ENCODE measurements around the gene GSTK1. TPM values are rescaled to one million over a fixed set of nuclear protein-coding genes. Genes with fewer than 3 reads are reported as not detected.

The GSTK1 gene
- 133 and 253 TPM in 2 replicates for total RNA-seq (2011; cell fraction: chromatin; rRNA removed; ENCODE audit: low replicate concordance)
- total RNA-seq (2011; cell fraction: nucleolus; rRNA removed): 236 and 238 TPM in 2 replicates
- 199 TPM in 2 replicates for total RNA-seq (2011; cell fraction: nucleoplasm; rRNA removed)
- total RNA-seq (2014; rRNA removed) (233 TPM in 2 replicates), total RNA-seq (2014; rRNA removed; fragmentation: Illumina TruSeq; extraction: Trizol) (126 and 155 TPM in 2 replicates), total RNA-seq (2015; rRNA removed; fragmentation: Illumina TruSeq; extraction: Trizol) (178 and 183 TPM in 2 replicates), total RNA-seq (2021) (169 and 186 TPM in 2 replicates), polyA plus RNA-seq (2011; rRNA removed) (189 and 198 TPM in 2 replicates), polyA plus RNA-seq (2014; fragmentation: Illumina TruSeq; extraction: Trizol) (265 and 322 TPM in 2 replicates), polyA plus RNA-seq (2014; fragmentation: Nextera tagmentation; extraction: Ambion mirVana) (100 to 1,000 TPM; 392 to 441 TPM), polyA plus RNA-seq (2014; rRNA removed) (381 and 422 TPM in 2 replicates), polyA minus RNA-seq (2011; rRNA and poly(A)+ RNA removed) (86.7 and 96.7 TPM in 2 replicates), Bru-seq, nascent RNA (percentile 96 among the genes with signal in this experiment), BruChase-seq, experiment 1, labeled RNA remaining after a 2-hour chase (percentile 88 among the genes with signal in this experiment), BruChase-seq, experiment 2, labeled RNA remaining after a 6-hour chase (percentile 86 among the genes with signal in this experiment)
- polyA plus RNA-seq (2011; cell fraction: cytosol; rRNA removed): 214 and 232 TPM in 2 replicates
- polyA plus RNA-seq (2011; cell fraction: nucleus; rRNA removed): 383 and 452 TPM in 2 replicates
- polyA plus RNA-seq (2012): 231 and 267 TPM in 2 replicates
- polyA minus RNA-seq (2011; cell fraction: cytosol; rRNA and poly(A)+ RNA removed): 67.2 and 68.9 TPM in 2 replicates
- polyA minus RNA-seq (2011; cell fraction: nucleus; rRNA and poly(A)+ RNA removed): 53.6 and 82.6 TPM in 2 replicates
- long read RNA-seq, experiment 1, transcript GSTK1-202 (7 exons, 888 nt): minor isoform, 10 of 249 reads
- long read RNA-seq, experiment 1, transcript GSTK1-207 (7 exons, 1,185 nt): minor isoform, 9 of 249 reads
- long read RNA-seq, experiment 1, transcript GSTK1-201 (8 exons, 1,044 nt): major isoform, 118 of 249 reads
- long read RNA-seq, experiment 1, partial matches to known transcripts: 77 of 249 reads
- long read RNA-seq, experiment 1, other reads (novel, unspliced or antisense): 34 of 249 reads
- long read RNA-seq, experiment 2, transcript GSTK1-202 (7 exons, 888 nt): minor isoform, 11 of 216 reads
- long read RNA-seq, experiment 2, transcript GSTK1-201 (8 exons, 1,044 nt): major isoform, 147 of 216 reads
- long read RNA-seq, experiment 2, transcript GSTK1-207 (7 exons, 1,185 nt): minor isoform, 5 of 216 reads
- long read RNA-seq, experiment 2, partial matches to known transcripts: 19 of 216 reads
- long read RNA-seq, experiment 2, other reads (novel, unspliced or antisense): 34 of 216 reads
- long read RNA-seq, experiment 3, transcript GSTK1-202 (7 exons, 888 nt): minor isoform, 9 of 170 reads
- long read RNA-seq, experiment 3, transcript GSTK1-207 (7 exons, 1,185 nt): minor isoform, 7 of 170 reads
- long read RNA-seq, experiment 3, transcript GSTK1-201 (8 exons, 1,044 nt): major isoform, 134 of 170 reads
- long read RNA-seq, experiment 3, partial matches to known transcripts: 8 of 170 reads
- long read RNA-seq, experiment 3, other reads (novel, unspliced or antisense): 11 of 170 reads

GRCh38 chr7:143263266-143264195 is at the start of gene GSTK1:
Gene GSTK1 (plus strand): TSS chr7:143263441. CDS start chr7:143263514, 73 bp downstream.
- Histone ChIP-seq H3K27me3 (ENCODE audit: control insufficient read depth in 2 of 2, insufficient read depth in 2 of 2, low read length in 2 of 2) (no peaks in the 10 kb centered on the region), H3K4me3 (peak within 1 kb of the TSS; percentile 59), H3K9me3 (replicated peaks; ENCODE audit: control insufficient read depth, insufficient read depth, low read depth, low read length) (no peaks in the 10 kb centered on the region), H3K79me2 (ENCODE audit: control insufficient read depth, insufficient read depth, low read length) (peaks cover 29% of the 10 kb centered on the region), H3K27ac (ENCODE audit: extremely low read depth, low read depth, low read length) (peak within 1 kb of the TSS; percentile 74), H4K20me1 (replicated peaks; ENCODE audit: control insufficient read depth, insufficient read depth, low read length) (no peaks in the 10 kb centered on the region), H3K4me2 (ENCODE audit: insufficient read depth, low read length) (peak within 1 kb of the TSS; percentile 86), H3K9ac (ENCODE audit: insufficient read depth in 1 of 2, low read depth in 2 of 2, low read length in 2 of 2) (peak within 1 kb of the TSS; percentile 72 to 96), H2AFZ (ENCODE audit: low read depth, low read length) (peak within 1 kb of the TSS; percentile 96), H3K36me3 (ENCODE audit: control insufficient read depth, insufficient read depth, low read length) (peaks cover 42% of the 10 kb centered on the region), H3K9me1 (ENCODE audit: control insufficient read depth, insufficient read depth, low read length) (peaks cover 9% of the 10 kb centered on the region), H3K4me1 (replicated peaks in 1 of 2; ENCODE audit: control insufficient read depth in 2 of 2, insufficient read depth in 2 of 2, low read length in 2 of 2) (peaks cover 24 to 29% of the 10 kb centered on the region in 2 experiments)
- 2% methylated on average over 48 of the region's 48 CpGs for WGBS (ENCODE audit: insufficient coverage, low coverage, missing lambda C conversion rate)
- peak; percentile 88 to 95 (median 91) for DNase-seq (ENCODE audit: extremely low read depth in 1 of 4, low spot score in 3 of 4)
- CTCF ChIA-PET (ENCODE audit: low intra/inter-chr PET ratio): no interaction called here
- ATAC-seq: peak; percentile 97
- in situ Hi-C loops (cut with MboI) (no loop called here), intact Hi-C loops (cut with micrococcal nuclease) (loop anchor here (1.0 kb wide), 1 partner anchor 26 kb away; no protein-coding TSS in a partner anchor)
- BruUV-seq (replicated peaks): TSS peak; percentile 73
- peak; percentile 71 for FAIRE-seq
- POLR2A ChIA-PET: interaction anchor here (0.6 to 2.1 kb wide), 7 partner anchors 9 to 129 kb away, joined by 3 to 11 read pairs (median 6); partner anchors contain the start of gene CASP2
- peak in 1 of 2 experiments; percentile 68; a peak in 2 of 4 replicates for TF ChIP-seq FOXA3 (CRISPR knock-in tag; conservative IDR thresholded peaks at IDR 0.05 in 1 of 2, IDR thresholded peaks at IDR 0.05 in 1 of 2)
- peak; percentile 69 for TF ChIP-seq SMAD1 (IDR thresholded peaks at IDR 0.05; ENCODE audit: low read depth, low read length, partially characterized antibody)
- TF ChIP-seq, protein P1, sequence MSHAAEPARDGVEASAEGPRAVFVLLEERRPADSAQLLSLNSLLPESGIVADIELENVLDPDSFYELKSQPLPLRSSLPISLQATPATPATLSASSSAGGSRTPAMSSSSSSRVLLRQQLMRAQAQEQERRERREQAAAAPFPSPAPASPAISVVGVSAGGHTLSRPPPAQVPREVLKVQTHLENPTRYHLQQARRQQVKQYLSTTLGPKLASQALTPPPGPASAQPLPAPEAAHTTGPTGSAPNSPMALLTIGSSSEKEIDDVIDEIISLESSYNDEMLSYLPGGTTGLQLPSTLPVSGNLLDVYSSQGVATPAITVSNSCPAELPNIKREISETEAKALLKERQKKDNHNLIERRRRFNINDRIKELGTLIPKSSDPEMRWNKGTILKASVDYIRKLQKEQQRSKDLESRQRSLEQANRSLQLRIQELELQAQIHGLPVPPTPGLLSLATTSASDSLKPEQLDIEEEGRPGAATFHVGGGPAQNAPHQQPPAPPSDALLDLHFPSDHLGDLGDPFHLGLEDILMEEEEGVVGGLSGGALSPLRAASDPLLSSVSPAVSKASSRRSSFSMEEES (CRISPR knock-in tag; IDR thresholded peaks at IDR 0.05): no peak
- peak; percentile 73 for TF ChIP-seq TOE1 (IDR thresholded peaks at IDR 0.05; ENCODE audit: borderline replicate concordance)
- no peak for TF ChIP-seq TOE1 (CRISPR knock-in tag; IDR thresholded peaks at IDR 0.05; ENCODE audit: borderline replicate concordance, low read depth)
- TF ChIP-seq ZNF253 (CRISPR knock-in tag; conservative IDR thresholded peaks at IDR 0.05): no peak
- TF ChIP-seq GTF2A2 (tag; IDR thresholded peaks at IDR 0.05): no peak
- TF ChIP-seq ESRRA (IDR thresholded peaks at IDR 0.05; ENCODE audit: borderline replicate concordance, low read depth): peak; percentile 94
- TF ChIP-seq ZNF586 (CRISPR knock-in tag; conservative IDR thresholded peaks at IDR 0.05): no peak
- no peak for TF ChIP-seq HDAC8 (tag; IDR thresholded peaks at IDR 0.05)

Data from K562 (cell line).